SJCRH30 (cell line): Measurements from ENCODE around the gene SMPD2. TPM values are rescaled to one million over a fixed set of nuclear protein-coding genes. Genes with fewer than 3 reads are reported as not detected.

Experiments
- DNase-seq, 2 experiments: peaks; one replicate each; pipeline ENCODE4 v3.0.0-alpha.2; 2015 to 2020
- H3K27ac ChIP-seq: fragments of 250-450 bp; sonication (Bioruptor Pico); 2 replicates; pipeline ENCODE4 v1.5.1; 2020; ENCODE audit warnings: mild to moderate bottlenecking, moderate library complexity
- H3K27me3 ChIP-seq: fragments of 250-450 bp; sonication (Bioruptor Pico); 2 replicates; pipeline ENCODE4 v1.5.1; 2020; ENCODE audit warnings: mild to moderate bottlenecking, moderate library complexity
- H3K36me3 ChIP-seq: fragments of 250-450 bp; sonication (Bioruptor Pico); 2 replicates; pipeline ENCODE4 v1.5.1; 2020; ENCODE audit warnings: mild to moderate bottlenecking, moderate library complexity
- H3K4me1 ChIP-seq: fragments of 250-450 bp; sonication (Bioruptor Pico); 2 replicates; pipeline ENCODE4 v1.5.1; 2020; ENCODE audit warnings: mild to moderate bottlenecking, moderate library complexity
- H3K4me3 ChIP-seq: fragments of 250-450 bp; sonication (Bioruptor Pico); 2 replicates; pipeline ENCODE4 v1.5.1; 2020; ENCODE audit warnings: mild to moderate bottlenecking, moderate library complexity
- H3K9me3 ChIP-seq: fragments of 250-450 bp; sonication (Bioruptor Pico); replicated peaks from 2 replicates; pipeline ENCODE4 v1.5.1; 2020; ENCODE audit warnings: mild to moderate bottlenecking, moderate library complexity
- total RNA-seq: library from RNA; depleted of rRNA; stranded (reverse); fragments of >200 nt; shearing (Covaris generic); gene quantifications from 2 replicates; pipeline ENCODE4 v1.2.3, GENCODE V29; 2014

SMPD2 gene
- total RNA-seq, 1 experiment from 2014 or later: 8.2 TPM

- Histone ChIP-seq H3K4me1 (no peaks in the 10 kb centered on the region), H3K36me3 (peaks cover 54% of the 10 kb centered on the region), H3K27ac (no peak overlapping the region), H3K9me3 (no peaks in the 10 kb centered on the region), H3K27me3 (0 out of 2 replicates have a peak, but pooled peaks cover 3% of the 10 kb centered on the region), H3K4me3 (no peak overlapping the region)
- DNase-seq: no peak
Measured at GRCh38 chr6:109461733-109462526, 21.4 kb downstream of the SMPD2 start.

GRCh38 chr6:109465772-109466171, 25.2 kb downstream of the SMPD2 start:
- H3K36me3 ChIP-seq: peaks cover 68% of the 10 kb centered on the region
- no peak overlapping the region for H3K27ac ChIP-seq
- no peak overlapping the region for H3K4me3 ChIP-seq
- DNase-seq: no peak
- no peaks in the 10 kb centered on the region for H3K9me3 ChIP-seq
- no peaks in the 10 kb centered on the region for H3K4me1 ChIP-seq
- H3K27me3 ChIP-seq: 0 out of 2 replicates have a peak, but pooled peaks cover 3% of the 10 kb centered on the region

DNA sequence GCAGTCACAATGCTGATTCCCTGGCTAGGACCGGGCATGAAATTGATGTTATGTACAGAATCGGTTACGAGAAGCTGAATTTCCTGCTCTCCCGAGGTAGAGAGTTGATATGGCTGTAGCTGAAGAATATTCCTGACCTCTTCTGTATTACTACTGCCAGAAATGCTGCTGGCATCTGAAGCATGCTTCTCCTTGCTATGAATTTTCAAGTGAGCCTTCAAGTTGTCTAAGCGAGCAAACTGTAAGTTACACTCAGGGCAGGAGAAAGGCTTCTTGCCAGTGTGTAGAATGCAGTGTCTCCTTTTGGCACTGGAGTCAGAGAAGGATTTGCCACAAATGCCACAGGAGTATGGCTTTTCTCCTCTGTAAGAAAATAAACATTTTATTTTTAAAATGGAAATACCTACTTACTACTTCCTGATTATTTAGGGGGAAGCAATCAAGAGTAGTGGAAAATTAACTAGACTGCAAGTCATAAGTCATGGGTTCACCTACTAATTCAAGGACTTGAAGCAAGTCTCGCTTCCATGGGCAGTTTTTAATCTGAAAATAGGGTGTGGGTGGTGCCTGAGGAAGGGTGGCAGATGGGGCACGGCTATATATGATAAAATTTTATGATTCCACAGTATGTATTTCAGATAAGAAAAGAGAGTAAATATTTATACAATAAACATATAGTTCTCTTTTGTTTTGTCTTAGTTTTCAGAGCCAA, 25.8 kb downstream of the SMPD2 start:
- Histone ChIP-seq H3K9me3 (no peaks in the 10 kb centered on the region), H3K27me3 (0 out of 2 replicates have a peak, but pooled peaks cover 3% of the 10 kb centered on the region), H3K4me3 (no peak overlapping the region), H3K4me1 (no peaks in the 10 kb centered on the region), H3K36me3 (peaks cover 66% of the 10 kb centered on the region), H3K27ac (no peak overlapping the region)
- DNase-seq: no peak

GRCh38 chr6:109467696-109468095, 27.2 kb downstream of the SMPD2 start:
- Histone ChIP-seq H3K27ac (no peak overlapping the region), H3K4me1 (no peaks in the 10 kb centered on the region), H3K4me3 (no peak overlapping the region), H3K27me3 (0 out of 2 replicates have a peak, but pooled peaks cover 3% of the 10 kb centered on the region), H3K36me3 (peaks cover 66% of the 10 kb centered on the region), H3K9me3 (no peaks in the 10 kb centered on the region)
- DNase-seq: no peak

- Histone ChIP-seq H3K27me3 (no peaks in the 10 kb centered on the region), H3K27ac (no peak overlapping the region), H3K36me3 (peaks cover 63% of the 10 kb centered on the region), H3K9me3 (no peaks in the 10 kb centered on the region), H3K4me1 (no peaks in the 10 kb centered on the region), H3K4me3 (no peak overlapping the region)
- DNase-seq: no peak
Measured at GRCh38 chr6:109469591-109470189, 29.2 kb downstream of the SMPD2 start.

DNA sequence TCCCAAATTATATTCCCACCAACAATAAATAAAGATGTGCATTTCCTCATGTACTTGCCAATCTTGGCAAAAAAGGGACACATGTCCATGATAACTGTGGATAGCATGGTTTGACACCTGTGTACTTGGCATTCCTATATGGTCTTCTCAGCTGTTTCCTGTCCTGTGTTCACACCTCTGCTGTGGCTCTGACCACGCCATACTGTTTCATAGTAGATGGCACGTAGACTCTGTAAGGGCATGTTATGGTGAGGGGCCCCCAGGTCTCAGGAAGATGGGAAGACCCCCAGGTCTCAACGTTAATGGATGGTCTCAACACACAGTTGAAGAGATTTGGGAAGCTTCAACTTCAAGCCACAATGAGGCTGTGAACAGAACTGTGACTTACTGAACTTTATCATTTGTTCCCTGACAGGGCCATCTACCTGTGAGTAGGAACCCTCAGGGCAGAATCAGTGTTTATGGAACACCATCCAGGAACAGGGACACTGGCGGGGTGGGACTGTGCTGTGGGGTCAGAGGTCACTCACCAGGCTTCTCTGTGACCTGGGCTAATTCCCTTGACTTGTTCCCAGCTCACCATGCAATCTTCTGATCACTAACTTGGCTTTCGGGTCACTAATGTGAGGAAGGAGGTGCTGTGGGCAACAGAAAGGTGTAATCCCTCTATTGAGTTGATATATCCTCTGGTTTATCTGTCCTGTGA, 30.7 kb downstream of the SMPD2 start:
- DNase-seq: no peak
- no peaks in the 10 kb centered on the region for H3K9me3 ChIP-seq
- H3K27ac ChIP-seq: no peak overlapping the region
- H3K27me3 ChIP-seq: no peaks in the 10 kb centered on the region
- no peaks in the 10 kb centered on the region for H3K4me1 ChIP-seq
- H3K36me3 ChIP-seq: peaks cover 61% of the 10 kb centered on the region
- no peak overlapping the region for H3K4me3 ChIP-seq

- H3K4me1 ChIP-seq: no peaks in the 10 kb centered on the region
- peaks cover 55% of the 10 kb centered on the region for H3K36me3 ChIP-seq
- H3K4me3 ChIP-seq: no peak overlapping the region
- no peak for DNase-seq
- no peaks in the 10 kb centered on the region for H3K27me3 ChIP-seq
- H3K27ac ChIP-seq: no peak overlapping the region
- no peaks in the 10 kb centered on the region for H3K9me3 ChIP-seq
Measured at GRCh38 chr6:109472132-109472995, 31.8 kb downstream of the SMPD2 start.

DNA sequence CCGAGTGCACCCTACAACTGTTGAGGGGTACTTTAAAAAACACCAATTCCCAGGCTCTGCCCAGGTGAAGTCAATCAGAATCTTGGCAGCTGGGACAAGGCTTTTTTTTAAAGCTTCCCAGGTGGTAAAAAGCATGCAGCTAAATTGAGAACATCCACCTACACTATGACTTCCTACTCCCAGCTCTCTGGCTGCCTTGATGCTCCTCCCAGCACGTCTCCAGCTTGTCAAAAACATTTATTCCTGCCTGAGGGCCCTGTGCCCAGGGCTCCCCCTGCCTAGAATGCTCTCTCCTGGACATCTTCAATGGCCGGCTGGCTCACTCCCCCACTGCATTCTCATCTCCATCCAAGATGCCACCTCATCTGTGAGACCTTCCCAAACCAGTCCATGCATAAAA, 32.6 kb downstream of the SMPD2 start:
- Histone ChIP-seq H3K4me1 (no peaks in the 10 kb centered on the region), H3K27me3 (no peaks in the 10 kb centered on the region), H3K27ac (no peak overlapping the region), H3K4me3 (no peak overlapping the region), H3K36me3 (peaks cover 52% of the 10 kb centered on the region), H3K9me3 (no peaks in the 10 kb centered on the region)
- DNase-seq: no peak

DNA sequence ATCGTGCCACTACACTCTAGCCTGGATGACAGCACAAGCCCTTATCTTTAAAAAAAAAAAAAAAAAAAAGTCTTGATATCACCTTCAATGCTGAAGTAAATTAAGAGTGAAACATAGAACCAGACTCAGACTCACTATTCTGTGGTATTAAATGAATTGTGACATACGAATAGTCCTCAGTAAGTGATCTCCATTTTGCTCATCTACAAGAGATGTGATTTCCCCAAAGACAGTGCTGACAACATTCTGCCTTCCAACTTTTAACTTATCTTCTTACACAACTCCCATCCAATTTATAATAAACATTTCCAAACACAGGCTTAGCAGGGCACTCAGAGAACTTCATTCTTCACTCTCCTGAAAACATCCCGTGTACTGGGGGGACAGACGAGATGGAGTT, 34.5 kb downstream of the SMPD2 start:
- H3K27me3 ChIP-seq: no peaks in the 10 kb centered on the region
- no peak overlapping the region for H3K4me3 ChIP-seq
- H3K36me3 ChIP-seq: peaks cover 61% of the 10 kb centered on the region
- peaks cover 4% of the 10 kb centered on the region; the same call in 1 of the 2 replicates for H3K4me1 ChIP-seq
- H3K9me3 ChIP-seq: no peaks in the 10 kb centered on the region
- H3K27ac ChIP-seq: no peak overlapping the region
- DNase-seq: no peak

DNA sequence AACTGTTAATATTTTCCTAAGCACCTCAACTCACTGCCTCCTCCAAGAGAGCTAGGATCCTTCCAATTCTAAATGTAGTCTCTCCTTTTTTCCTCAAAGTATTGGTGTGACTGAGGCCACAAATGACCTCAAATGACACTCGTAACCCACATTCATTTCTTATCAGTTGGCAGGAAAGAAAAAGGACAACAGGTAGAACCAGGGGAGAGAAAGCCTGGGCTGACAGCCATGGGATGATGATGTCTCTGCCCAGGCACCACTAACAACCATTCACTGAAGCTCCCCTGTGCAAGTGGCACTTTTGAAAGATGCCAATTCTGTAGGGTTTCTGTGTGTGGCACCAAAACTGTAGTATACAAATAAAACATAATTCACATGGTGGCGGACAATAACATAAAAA, 35.1 kb downstream of the SMPD2 start:
- Histone ChIP-seq H3K9me3 (no peaks in the 10 kb centered on the region), H3K36me3 (peaks cover 67% of the 10 kb centered on the region), H3K27ac (no peak overlapping the region), H3K4me1 (peaks cover 4% of the 10 kb centered on the region; the same call in 1 of the 2 replicates), H3K4me3 (no peak overlapping the region), H3K27me3 (no peaks in the 10 kb centered on the region)
- DNase-seq: no peak

DNA sequence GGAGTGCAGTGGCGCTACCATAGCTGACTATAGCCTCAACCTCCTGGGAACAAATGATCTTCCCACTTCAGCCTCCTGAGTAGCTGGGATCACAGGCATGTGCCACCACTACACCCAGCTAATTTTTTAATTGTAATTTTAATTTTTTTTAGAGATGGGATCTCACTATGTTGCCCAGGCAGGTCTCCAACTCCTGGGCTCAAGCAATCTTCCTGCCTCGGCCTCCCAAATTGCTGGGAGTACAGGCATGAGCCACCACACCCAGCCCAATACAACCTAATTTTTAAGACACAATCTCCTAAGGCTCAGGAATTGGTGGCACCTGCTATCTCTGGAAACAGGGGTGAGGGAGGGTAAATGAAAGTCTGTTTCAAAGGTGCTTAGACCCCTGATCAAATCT, 36.7 kb downstream of the SMPD2 start:
- DNase-seq: no peak
- peaks cover 71% of the 10 kb centered on the region for H3K36me3 ChIP-seq
- no peaks in the 10 kb centered on the region for H3K9me3 ChIP-seq
- H3K27me3 ChIP-seq: no peaks in the 10 kb centered on the region
- no peak overlapping the region for H3K4me3 ChIP-seq
- H3K27ac ChIP-seq: no peak overlapping the region
- H3K4me1 ChIP-seq: peaks cover 9% of the 10 kb centered on the region

- H3K27ac ChIP-seq: no peak overlapping the region
- H3K9me3 ChIP-seq: no peaks in the 10 kb centered on the region
- no peaks in the 10 kb centered on the region for H3K27me3 ChIP-seq
- H3K4me3 ChIP-seq: no peak overlapping the region
- DNase-seq: no peak
- H3K4me1 ChIP-seq: peaks cover 9% of the 10 kb centered on the region
- peaks cover 66% of the 10 kb centered on the region for H3K36me3 ChIP-seq
Measured at GRCh38 chr6:109477725-109478124, 37.2 kb downstream of the SMPD2 start.

- Histone ChIP-seq H3K27ac (no peak overlapping the region), H3K9me3 (no peaks in the 10 kb centered on the region), H3K4me3 (no peak overlapping the region), H3K36me3 (peaks cover 62% of the 10 kb centered on the region), H3K4me1 (peaks cover 9% of the 10 kb centered on the region), H3K27me3 (no peaks in the 10 kb centered on the region)
- no peak for DNase-seq
Measured at GRCh38 chr6:109478222-109478805, 37.8 kb downstream of the SMPD2 start.
